GM18505 (cell line): Measurements from ENCODE around the gene MAP7D1.
"Not testable (repeated sequence)": the region's sequence is repeated elsewhere in the genome, so short reads cannot be mapped to it uniquely, and the experiment has no call there.

Experiments used
- ATAC-seq: cut with Tn5 transposase; IDR thresholded peaks from one replicate; pipeline ENCODE4 v1.9.1; 2021; ENCODE audit not compliant: unreplicated experiment
- POLR2A ChIP-seq: IDR thresholded peaks from 4 replicates; pipeline ENCODE4 v1.6.1; 2011; ENCODE audit warnings: borderline replicate concordance; ENCODE audit not compliant: insufficient read depth, insufficient read length; ENCODE audit errors: extremely low read depth

The MAP7D1 gene

DNA sequence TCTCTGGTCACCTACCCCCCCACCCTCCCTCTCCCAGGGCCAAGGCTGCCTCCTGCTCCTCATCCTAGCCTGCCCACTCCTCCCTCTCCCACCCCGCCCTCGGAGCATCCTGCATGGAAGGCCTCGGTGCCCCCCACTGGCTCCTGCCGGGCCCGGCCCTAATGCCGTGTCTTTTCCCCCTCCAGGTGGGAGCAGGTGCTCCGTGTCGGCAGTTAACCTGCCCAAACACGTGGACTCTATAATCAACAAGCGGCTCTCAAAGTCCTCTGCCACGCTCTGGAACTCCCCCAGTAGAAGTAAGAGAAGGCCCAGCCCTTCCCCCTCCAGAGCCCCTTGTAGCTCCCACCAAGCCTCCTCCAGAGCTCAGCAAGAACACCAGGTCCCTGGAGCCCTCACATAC, 18.8 kb downstream of the MAP7D1 start:
- no peak for ATAC-seq
- no peak for TF ChIP-seq POLR2A

- ATAC-seq = no peak
- TF ChIP-seq POLR2A = no peak
Measured at GRCh38 chr1:36175137-36176095, 19.5 kb downstream of the MAP7D1 start.

DNA sequence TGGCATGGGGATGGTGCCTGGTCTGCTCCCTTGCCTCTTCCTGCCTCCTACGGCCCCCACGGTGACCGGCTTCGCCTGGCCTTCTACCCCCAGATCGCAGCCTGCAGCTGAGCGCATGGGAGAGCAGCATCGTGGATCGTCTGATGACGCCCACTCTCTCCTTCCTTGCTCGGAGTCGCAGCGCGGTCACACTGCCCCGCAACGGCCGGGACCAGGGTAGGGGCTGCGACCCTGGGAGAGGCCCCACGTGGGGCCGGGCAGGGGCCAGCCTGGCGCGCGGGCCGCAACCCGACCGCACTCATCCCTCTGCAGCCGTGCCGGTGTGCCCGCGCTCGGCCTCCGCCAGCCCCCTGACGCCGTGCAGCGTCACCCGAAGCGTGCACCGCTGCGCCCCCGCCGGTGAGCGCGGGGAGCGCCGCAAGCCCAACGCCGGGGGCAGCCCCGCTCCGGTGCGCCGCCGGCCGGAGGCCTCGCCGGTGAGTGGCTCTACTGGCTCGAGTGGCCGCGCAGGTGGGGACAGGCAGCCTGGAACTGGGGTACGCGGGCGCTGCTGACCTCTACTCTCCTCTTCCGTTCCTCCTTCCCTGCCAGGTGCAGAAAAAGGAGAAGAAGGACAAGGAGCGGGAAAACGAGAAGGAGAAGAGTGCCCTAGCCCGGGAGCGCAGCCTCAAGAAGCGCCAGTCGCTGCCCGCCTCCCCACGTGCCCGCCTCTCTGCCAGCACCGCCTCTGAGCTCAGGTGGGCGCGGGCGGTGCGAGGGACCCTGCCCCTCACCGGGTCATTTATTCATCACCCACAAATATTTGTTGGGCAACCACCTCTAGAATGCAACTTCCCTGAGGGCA, 20.4 kb downstream of the MAP7D1 start:
- TF ChIP-seq POLR2A = no peak
- no peak for ATAC-seq

DNA sequence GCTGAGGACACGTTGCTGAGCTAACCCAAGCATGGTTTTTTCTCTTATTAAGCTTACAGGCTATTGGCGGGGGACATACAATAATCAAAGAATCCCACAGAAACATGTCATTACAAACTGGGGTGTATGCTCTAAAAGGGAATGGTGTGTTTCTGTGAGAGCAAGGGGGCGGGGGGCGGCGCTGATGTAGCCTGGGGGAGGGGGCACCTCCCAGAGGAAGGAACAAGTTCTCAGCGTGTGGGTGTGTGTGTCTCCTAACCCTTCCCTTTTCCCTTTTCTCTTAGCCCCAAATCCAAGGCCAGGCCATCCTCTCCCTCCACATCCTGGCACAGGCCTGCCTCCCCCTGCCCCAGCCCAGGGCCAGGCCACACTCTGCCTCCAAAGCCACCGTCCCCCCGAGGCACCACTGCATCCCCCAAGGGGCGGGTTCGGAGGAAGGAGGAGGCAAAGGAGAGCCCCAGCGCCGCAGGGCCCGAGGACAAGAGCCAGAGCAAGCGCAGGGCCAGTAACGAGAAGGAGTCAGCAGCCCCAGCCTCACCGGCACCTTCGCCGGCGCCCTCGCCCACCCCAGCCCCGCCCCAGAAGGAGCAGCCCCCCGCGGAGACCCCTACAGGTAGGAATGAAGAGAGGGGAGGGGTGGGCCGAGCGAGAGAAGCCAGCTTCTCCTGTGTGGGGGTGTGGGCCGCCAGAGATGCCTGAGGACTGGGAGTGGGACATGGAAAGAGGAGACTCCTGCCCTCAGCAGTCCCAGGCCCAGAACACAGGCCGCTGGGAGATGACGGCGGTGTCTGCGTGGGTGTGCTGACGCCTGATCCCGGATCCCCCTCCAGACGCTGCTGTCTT, 21.9 kb downstream of the MAP7D1 start:
- no peak for ATAC-seq
- no peak for TF ChIP-seq POLR2A

GRCh38 chr1:36178471-36179219, 22.7 kb downstream of the MAP7D1 start:
- TF ChIP-seq POLR2A = no peak
- ATAC-seq = no peak

- ATAC-seq = no peak
- TF ChIP-seq POLR2A = no peak
Measured at GRCh38 chr1:36179220-36179600, 23.2 kb downstream of the MAP7D1 start.

DNA sequence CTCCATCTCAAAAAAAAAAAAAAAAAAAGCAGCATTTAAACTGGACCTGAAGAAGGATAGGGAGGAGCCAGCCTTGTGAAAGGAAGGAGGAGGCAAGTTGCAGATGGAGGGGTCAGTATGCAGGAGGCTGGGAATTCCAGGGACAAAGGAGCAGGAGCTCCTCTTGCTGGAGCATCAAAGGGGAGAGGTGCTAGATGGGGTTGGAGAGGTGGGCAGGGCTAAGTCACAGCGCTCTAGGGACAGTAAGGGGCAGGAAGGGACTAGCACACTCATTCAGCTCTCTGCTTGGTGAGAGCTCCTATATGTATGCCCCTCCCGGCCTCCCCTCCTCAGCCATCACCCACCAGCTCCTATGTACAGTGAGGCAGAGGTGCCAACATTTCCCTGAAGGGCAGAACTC, 26.8 kb downstream of the MAP7D1 start:
- ATAC-seq = no peak
- no peak for TF ChIP-seq POLR2A

GRCh38 chr1:36183309-36183856, 27.4 kb downstream of the MAP7D1 start:
- TF ChIP-seq POLR2A = no peak
- ATAC-seq = no peak

GRCh38 chr1:36187800-36188593, 32.0 kb downstream of the MAP7D1 start:
- TF ChIP-seq POLR2A = no peak
- no peak for ATAC-seq

DNA sequence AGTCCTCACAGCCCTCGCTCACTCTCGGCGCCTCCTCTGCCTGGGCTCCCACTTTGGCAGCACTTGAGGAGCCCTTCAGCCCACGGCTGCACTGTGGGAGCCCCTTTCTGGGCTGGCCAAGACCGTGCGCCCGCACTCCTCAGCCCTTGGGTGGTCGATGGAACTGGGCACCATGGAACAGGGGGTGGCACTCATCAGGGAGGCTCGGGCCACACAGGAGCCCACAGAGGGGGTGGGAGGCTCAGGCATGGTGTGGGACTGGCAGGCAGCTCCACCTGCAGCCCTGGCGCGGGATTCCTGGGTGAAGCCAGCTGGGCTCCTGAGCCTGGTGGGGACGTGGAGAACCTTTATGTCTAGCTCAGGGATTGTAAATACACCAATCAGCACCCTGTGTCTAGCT, 40.8 kb downstream of the MAP7D1 start:
- not testable (repeated sequence) for ATAC-seq

- ATAC-seq = no peak
- no peak for TF ChIP-seq POLR2A
Measured at GRCh38 chr1:36198641-36199040, 42.7 kb downstream of the MAP7D1 start.
